BE2C (cell line): ENCODE data around the gene SPTBN4.

Experiments used
- DNase-seq: peaks from one replicate; pipeline ENCODE4 v3.0.0-alpha.2; 2020
- H3K27me3 ChIP-seq: fragments of 250-450 bp; sonication (Bioruptor Pico); 2 replicates; pipeline ENCODE4 v1.5.1; 2020; ENCODE audit warnings: mild to moderate bottlenecking
- H3K36me3 ChIP-seq: fragments of 250-450 bp; sonication (Bioruptor Pico); 2 replicates; pipeline ENCODE4 v1.5.1; 2020; ENCODE audit warnings: mild to moderate bottlenecking
- H3K4me1 ChIP-seq: fragments of 250-450 bp; sonication (Bioruptor Pico); 2 replicates; pipeline ENCODE4 v1.5.1; 2020
- H3K4me3 ChIP-seq: 2 replicates; pipeline ENCODE4 v1.5.1; 2011; ENCODE audit warnings: low read depth, low read length
- H3K9me3 ChIP-seq: fragments of 250-450 bp; sonication (Bioruptor Pico); 2 replicates; pipeline ENCODE4 v1.5.1; 2020
- CTCF ChIP-seq: IDR thresholded peaks from 2 replicates; pipeline ENCODE4 v1.5.1; 2012; ENCODE audit warnings: mild to moderate bottlenecking, low read depth, low read length

Gene SPTBN4

GRCh38 chr19:40441719-40442253 lies 25.0 kb upstream of the SPTBN4 start:
- H3K9me3 ChIP-seq = no peaks in the 10 kb centered on the region
- H3K4me3 ChIP-seq = no peak overlapping the region
- no peak for TF ChIP-seq CTCF
- H3K27me3 ChIP-seq = no peaks in the 10 kb centered on the region
- H3K36me3 ChIP-seq = peaks cover 23% of the 10 kb centered on the region
- no peak for DNase-seq
- peaks cover 9% of the 10 kb centered on the region for H3K4me1 ChIP-seq

DNA sequence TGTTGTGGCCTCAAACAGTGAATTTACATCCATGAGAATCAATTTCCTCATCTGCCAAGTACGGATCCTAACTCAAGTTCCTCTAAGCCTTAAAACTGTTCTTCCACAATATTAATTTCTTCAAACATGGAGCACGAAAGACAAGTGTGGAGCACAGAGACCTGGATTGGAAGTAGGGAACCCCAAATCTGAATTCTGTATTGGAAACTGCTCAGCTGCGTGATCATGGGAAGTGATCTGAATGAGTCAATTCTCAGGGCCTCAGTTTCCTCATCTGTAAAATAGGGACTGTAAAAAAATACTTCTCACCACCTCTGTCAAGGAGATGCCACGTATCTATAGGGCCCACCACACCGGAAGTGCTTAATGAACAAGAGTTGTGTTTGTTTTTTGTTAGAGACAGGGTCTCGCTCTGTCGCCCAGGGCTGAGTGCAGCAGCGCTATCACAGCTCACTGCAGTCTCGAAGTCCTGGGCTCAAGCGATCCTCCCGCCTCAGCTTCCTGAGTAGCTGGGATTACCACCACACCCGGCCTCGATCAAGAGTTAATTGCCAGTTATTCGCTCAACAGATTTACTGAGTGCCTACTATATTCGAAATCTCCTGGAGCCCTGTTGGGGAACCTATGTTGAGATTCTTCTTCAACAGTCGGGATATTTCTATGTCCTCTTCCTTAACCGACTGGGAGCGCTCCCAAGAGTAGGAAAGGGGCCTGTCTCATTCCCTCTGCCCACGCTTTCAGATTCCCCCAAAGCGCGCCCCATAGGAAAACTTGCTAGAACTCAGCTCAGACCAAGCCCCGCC lies 24.3 kb upstream of the SPTBN4 start:
- H3K27me3 ChIP-seq = no peaks in the 10 kb centered on the region
- H3K9me3 ChIP-seq = no peaks in the 10 kb centered on the region
- DNase-seq = no peak
- H3K4me3 ChIP-seq = peak overlapping the region; percentile 74
- TF ChIP-seq CTCF = no peak
- H3K4me1 ChIP-seq = peaks cover 9% of the 10 kb centered on the region
- H3K36me3 ChIP-seq = peaks cover 23% of the 10 kb centered on the region

DNA sequence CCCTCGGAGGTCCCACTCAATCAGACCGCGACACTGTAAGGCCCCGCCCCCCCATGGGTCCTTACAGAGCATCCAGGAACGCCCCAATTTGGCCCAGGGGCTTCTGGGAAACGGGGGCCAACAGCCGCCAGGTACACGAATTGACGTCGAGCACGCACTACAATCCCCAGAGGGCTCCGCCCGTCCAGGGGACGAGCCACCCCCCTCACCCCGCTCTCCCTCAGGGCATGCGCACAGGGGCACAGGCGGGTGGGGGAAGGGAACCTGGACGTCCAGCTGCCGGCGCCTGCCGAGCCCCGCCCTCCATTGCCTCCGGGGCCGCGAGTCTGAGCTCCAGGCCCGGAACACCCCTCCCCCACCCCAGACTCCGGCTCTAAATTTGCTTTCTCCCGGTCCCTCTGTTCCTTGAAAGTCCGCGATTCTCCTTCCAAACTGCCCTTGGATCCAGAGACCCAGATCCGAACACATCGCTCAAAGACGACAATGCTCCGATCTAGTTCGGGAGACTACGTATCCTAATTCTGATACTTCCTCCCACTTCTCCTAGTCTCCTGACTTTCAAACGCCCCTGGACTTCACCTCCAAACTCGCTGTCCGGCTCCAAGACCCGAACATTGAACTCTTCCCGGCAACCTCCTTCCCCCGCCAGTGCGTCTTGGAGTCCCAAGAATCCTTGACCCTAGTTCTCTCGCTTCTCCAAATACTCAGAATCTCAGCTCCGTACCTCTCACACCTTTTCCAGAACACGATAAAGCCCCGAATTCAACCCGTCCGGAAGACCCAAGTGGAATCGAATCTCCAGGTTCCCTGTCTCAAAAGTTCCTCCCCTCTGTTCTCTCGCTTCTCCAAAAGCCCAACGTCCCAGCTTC lies 23.4 kb upstream of the SPTBN4 start:
- DNase-seq = peak; percentile 100

GRCh38 chr19:40444000-40444824 lies 22.6 kb upstream of the SPTBN4 start, which contains the start of gene SERTAD3:
Gene SERTAD3 (minus strand): TSS chr19:40444335. CDS start chr19:40442080, 2,255 bp downstream.
- Histone ChIP-seq H3K4me1 (peaks cover 9% of the 10 kb centered on the region), H3K4me3 (peak within 1 kb of the TSS; percentile 74), H3K27me3 (no peaks in the 10 kb centered on the region), H3K36me3 (peaks cover 23% of the 10 kb centered on the region), H3K9me3 (no peaks in the 10 kb centered on the region)
- TF ChIP-seq CTCF = no peak
- peak; percentile 99 for DNase-seq

More for the DNA sequence above, 23.4 kb upstream of the SPTBN4 start:
- Histone ChIP-seq H3K9me3 (no peaks in the 10 kb centered on the region), H3K4me3 (peak overlapping the region; percentile 74), H3K27me3 (no peaks in the 10 kb centered on the region), H3K36me3 (peaks cover 23% of the 10 kb centered on the region), H3K4me1 (peaks cover 9% of the 10 kb centered on the region)
- no peak for TF ChIP-seq CTCF

- peak; percentile 44 for TF ChIP-seq CTCF
- no peaks in the 10 kb centered on the region for H3K9me3 ChIP-seq
- no peak for DNase-seq
- H3K4me3 ChIP-seq = peak overlapping the region; percentile 74
- peaks cover 9% of the 10 kb centered on the region for H3K4me1 ChIP-seq
- H3K36me3 ChIP-seq = peaks cover 23% of the 10 kb centered on the region
- no peaks in the 10 kb centered on the region for H3K27me3 ChIP-seq
These were observed 21.9 kb upstream of the SPTBN4 start for GRCh38 chr19:40444825-40445312.
